Activated CD8-positive, alpha-beta memory T cell treated with anti-CD3 and anti-CD28 coated beads for 1 hour (primary cell): ENCODE measurements around the gene ADGRL3.
"Not testable (repeated sequence)": the region's sequence is repeated elsewhere in the genome, so short reads cannot be mapped to it uniquely, and the experiment has no call there.

ENCODE experiments used
- DNase-seq, 2 donors: peaks; one replicate each; pipeline ENCODE4 v3.0.0-alpha.2; 2020; ENCODE audit warnings: low read depth in 1 of 2; ENCODE audit errors: extremely low read depth in 1 of 2

The ADGRL3 gene

DNA sequence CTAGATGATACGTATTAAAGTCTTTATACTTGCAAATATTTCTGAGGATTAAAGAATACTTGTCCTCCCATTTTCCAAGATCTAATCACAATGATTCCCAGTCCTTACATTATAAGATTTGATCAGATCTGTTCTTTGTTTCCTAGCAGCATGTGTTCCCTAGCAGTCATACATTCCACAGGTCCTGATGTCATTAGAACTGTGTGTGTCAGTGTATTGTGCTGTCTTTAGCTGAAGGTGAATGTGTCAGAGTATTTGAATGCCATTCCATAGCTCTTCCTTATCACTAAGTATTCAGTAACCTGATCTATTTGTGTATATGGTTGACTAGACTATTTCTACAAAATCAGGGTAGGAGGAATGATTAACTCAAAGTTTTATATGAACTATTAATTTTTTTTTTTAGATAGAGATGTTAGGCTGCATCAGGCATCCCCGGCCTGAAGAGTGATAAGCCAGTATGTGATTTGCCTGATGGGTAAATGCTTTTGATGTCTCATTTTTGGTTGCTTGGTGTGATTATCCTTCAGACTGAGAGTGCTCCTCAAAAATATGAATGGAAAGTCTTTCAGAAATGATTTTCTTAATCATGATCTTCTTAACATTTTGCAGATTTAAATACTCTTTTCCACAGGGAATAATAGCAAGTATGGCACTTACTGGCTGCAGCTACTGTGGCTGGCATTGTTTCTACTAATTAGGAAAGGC, 4.4 kb downstream of the ADGRL3 start:
- no peak for DNase-seq

DNA sequence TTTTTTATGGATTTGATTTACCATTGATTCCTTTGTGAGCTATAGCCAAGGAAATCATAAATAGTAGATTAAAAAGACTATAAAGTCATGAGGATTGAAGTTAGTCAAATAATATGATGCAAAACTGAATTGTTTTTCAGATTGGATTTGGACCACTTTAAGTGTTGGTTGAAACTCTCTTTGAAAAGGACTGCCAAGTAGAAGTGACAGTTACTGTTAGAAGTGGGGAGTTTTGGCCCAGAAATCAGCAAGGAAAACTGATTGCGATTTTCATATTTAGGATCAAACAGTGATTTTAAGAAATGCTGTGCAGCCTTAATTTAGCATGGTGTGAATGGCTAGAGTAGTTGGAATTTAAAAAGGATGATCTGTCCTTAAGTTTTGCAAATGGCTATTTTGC, 4.9 kb downstream of the ADGRL3 start:
- no peak for DNase-seq

DNA sequence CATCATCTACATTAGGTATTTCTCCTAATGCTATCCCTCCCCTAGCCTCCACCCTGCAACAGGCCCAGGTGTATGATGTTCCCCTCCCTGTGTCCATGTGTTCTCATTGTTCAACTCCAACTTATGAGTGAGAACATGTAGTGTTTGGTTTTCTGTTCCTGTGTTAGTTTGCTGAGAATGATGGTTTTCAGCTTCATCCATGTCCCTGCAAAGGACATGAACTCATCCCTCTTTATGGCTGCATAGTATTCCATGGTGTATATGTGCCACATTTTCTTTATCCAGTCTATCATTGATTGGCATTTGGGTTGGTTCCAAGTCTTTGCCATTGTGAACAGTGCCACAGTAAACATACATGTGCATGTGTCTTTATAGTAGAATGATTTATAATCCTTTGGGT, 7.0 kb downstream of the ADGRL3 start:
- DNase-seq = not testable (repeated sequence)

DNA sequence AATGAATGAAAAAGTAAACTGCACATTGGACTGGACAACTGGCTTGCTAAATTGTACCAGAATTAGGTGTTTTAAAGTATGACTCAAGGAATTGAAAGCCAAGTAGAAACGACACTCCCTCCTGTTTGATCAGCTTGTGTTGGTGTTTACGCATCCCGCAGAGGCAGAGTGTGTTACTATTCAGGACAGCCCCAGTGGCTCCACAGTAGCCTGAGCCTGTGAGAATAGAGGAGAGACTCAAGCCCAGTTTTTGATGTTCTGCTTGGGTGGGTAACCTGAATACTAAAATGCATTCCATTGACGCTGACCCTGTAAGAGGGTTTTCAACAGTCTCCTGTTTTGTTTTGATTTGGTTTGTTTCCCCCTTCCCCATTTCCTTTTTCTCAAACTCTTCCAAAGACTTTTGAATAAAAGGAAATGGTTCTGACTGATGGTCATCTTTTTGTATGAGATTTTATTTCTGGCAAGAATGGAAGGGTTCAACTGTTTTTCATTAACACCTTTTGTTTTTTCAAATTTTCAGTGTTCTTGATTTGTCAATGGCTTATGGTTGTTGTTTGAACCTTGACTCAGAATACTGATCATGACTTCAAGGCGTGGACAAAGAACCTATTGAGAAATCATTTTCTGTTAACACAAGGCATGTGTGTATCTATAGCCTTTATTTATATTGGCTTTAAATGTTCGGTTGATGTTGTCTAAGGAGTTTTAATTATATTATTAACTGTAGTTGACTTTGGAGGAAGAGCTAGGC, 10.2 kb downstream of the ADGRL3 start:
- no peak for DNase-seq

DNA sequence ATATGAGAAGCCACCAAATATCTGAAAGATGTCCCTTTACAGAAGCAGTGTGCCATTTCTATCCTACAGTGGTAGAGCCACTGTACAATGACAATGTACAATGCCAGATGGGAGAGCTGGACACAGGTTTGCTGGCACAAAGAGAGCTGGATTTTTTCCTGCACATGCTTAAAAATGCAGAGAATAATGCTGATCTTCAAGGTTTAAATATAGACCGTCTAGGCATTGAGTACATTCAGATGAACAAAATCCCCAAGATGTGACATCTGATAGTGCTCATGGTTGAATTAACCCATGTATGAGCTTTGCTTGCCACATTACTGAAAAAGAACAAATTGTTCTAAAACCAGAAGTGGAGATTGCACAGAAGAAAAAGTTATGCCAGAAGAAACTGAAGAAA, 11.7 kb downstream of the ADGRL3 start:
- no peak for DNase-seq

DNA sequence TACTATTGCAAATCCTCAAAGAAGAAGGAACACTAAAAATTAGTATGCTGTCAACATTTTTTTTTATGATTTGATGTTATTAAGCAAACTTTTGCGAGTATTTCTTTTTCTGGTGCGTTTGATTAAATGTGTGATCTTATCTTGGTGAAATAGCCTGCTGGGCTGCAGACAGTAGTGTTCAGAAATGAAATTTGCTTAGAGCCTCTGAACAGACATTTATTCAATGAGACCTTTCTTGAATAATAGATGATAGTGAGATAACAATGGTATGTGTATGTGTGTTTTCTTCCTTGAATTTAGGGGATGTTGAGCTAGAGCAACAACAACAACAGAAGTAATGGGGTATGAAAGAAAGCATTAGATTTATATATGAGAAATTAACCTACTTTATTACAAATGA, 12.7 kb downstream of the ADGRL3 start:
- DNase-seq = no peak

DNA sequence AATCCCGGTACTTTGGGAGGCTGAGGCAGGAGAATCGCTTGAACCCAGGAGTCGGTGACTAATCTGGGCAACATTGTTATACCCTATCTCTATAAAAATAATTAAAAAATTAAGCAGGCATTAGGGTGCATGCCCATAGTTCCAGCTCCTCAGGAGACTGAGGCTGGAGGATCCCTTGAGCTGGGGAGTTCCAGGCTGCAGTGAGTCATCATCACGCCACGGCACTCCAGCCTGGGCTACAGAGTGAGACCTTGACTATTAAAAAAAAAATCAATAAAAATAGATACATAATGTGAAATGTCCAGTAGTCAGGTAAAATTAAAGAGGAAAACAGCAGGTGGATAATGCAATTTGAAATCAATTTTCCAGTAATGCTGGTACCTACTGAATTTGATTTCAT, 14.6 kb downstream of the ADGRL3 start:
- no peak for DNase-seq

DNA sequence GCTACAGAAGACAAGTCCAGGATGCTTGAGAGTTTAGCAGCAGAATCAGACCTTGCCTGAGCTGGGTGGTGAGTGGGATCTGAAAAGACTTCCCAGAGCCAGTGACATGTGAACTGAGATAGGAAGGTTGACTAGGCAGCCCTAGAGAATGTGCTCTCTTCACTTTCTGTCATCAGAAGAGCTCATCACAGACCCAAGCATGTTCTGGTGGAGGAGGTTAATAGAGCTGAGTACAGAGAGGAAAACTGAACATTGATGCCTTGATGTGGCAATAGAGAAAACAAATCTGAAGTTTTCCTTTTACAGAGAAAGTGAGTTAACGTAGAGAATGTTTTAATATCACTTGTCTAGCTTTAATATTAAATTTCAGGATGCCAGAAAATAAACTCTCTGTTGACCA, 17.1 kb downstream of the ADGRL3 start:
- DNase-seq = no peak

DNA sequence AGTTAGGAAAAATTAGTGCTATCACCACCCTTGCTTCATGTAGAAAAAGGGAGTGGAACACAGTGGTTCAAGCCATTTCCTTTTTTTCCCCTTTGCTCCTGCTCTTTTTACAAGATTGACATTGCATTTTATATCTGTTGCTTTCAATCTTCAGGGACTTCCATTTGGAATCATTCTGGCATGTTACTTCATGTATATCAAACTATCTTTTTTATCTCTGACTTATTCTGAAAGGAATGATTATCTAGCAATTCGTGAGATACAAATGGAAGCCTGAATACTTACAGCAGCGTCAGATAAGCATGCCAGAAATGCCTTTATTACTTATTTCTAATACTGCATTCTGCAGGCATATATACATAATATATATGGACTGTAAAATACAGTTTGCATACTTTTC, 20.4 kb downstream of the ADGRL3 start:
- DNase-seq = no peak

DNA sequence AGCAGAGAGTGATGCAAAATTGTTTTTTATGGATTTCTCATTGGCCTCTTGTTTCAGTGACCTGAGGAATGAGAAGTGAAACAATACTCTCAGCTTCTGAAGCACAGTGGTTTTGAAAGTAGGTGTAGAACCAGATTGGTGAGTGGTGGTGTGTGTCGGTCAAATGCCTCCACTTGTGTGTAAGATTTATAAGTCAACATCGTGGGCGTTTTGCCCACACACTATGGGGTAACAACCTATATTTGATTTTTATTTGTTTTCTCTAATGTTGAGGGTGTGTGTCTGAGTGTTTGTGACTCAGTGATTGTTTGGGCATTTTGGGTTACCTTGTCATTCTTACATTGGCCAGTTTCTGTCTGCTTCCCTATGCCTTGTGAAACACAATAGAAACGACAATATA, 23.3 kb downstream of the ADGRL3 start:
- DNase-seq = no peak

DNA sequence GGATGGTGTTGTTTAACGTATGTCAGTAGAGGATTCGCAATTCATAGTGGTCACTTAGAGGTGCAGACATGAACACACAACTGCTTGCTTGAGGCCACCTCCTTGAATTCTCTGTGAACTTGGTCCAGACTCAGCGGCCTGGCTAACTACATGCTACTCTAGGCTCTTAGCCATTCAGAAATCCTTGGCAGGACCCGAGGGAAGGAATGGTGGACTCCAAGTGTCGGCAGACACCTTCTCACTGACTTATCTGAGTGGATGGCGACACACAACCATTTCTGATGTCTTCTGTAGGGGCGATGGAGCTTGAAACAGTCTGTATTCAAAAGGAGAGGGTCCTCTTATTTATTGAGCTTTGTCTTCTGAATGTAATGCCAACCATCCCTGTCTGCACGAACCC, 24.4 kb downstream of the ADGRL3 start:
- no peak for DNase-seq

DNA sequence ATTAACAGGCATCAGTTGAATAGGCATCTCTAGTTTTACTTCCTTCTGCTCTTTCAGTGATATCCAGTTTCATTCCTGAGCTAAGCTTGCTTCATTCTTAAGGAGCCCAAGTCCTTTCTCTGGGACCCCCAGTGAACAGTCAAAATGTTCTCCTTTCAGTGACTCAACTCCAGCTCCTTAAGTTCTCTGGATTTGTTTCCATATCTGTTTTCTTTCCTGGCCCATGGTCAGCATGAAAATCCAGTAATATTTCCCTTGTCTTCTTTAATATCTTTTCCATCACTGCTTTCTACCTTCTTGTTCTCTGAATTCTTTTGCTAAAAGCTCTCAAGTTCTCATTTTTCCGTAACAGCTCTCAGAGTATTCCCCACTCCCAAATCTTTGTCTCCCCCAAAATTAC, 25.5 kb downstream of the ADGRL3 start:
- DNase-seq = no peak

DNA sequence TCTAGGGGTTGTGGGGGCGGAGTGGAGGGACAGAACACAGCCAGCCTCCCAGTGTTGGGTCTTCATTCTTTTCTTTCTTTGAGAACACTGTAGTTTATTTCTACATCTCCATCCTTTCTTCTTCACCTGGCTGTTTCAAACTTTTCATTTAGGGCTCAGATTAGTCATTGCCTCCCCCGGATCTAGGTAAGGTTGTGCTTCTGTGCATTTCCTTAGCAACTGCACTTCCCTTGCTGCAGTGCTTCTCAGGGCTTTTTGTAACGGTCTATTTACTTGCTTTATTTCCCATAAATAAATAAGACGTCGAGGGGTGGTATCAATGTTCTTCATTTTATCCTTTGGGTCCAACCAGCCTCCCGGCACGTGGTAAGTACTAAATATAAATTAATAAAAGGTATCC, 31.3 kb downstream of the ADGRL3 start:
- DNase-seq = no peak

DNA sequence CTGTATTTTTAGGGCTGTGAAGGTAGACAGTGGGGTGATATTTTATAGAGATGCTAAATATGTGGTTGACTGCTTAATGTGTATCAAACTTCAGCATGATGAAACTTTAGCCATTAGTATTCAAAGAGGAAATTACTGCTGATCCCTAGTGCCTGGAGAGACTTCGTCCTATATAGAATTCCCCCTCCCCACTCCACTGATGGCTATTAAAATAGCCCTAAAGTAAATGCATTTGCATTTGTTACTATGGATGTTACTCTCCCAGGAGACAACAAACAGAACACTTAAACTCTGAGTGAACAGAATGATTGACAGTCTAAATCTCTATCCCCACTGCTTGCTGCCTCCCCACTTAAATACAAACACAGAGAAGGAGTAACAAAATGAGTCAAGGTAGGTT, 39.1 kb downstream of the ADGRL3 start:
- DNase-seq = no peak

DNA sequence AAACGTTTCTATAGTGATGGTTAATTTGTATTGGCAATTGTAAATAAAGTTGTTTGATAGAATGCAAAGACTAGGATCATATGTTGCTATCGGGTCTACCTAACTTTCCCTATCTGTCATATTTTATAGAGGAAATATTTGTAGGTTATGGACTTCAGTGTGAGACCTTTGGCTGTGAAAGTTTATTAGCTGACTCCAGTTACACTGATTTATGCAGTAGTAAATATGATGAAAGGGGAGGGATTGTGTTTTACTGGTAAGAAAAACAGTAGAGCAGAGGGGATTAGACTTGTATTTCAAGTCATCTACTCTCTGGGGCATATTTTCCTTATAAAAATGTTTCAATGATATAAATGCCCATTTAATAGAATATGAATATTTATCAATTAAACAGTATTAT, 43.8 kb downstream of the ADGRL3 start:
- DNase-seq = no peak

DNA sequence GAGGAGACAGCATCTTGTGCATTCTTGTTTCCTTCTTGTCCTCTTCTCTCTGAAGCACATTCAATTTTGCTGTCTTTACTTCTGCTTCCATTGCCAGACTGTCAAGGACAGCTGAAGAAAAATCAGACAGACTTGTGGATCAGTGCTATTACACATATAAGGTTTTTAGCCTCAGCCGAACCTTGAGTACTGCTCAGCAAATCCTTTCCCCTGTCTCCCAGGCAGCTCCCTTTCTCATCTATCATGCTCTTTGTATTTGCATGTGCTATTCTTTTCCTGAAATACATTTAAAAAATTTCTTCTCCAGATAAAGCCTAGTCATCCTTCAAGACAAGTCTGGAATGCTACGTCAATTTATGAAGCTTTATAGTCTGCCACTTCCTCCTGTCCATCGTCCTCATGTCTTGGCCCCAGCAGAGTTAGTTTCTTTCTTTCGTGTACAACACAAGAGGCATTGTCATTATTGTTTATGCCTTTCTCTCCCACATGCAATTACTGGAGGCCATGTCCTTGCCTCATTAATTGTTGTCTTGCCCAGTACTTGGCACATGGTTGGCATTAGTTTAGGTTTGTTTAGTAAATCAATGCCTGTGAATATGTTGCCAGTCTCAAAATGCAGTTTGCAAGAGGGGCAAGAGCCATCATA, 45.1 kb downstream of the ADGRL3 start:
- DNase-seq = no peak

DNA sequence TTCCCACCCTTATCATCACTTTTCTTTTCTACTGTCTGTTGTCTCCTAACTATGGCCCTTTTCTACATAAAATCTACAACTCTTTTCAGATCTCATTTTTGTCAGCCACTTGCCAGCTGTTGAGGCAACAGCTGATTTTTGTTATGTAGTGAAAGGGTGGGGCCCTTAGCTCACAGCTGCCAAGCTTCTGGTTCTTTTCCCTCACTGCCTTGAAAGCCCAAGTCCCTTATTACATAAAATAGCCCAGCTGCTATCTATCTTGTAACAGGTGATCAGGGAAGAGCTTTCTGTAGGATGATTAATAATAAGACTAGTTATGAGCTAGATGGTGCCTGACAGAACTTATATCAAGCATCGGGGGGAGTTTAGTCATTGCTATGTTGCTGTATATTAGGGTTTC, 45.9 kb downstream of the ADGRL3 start:
- no peak for DNase-seq

DNA sequence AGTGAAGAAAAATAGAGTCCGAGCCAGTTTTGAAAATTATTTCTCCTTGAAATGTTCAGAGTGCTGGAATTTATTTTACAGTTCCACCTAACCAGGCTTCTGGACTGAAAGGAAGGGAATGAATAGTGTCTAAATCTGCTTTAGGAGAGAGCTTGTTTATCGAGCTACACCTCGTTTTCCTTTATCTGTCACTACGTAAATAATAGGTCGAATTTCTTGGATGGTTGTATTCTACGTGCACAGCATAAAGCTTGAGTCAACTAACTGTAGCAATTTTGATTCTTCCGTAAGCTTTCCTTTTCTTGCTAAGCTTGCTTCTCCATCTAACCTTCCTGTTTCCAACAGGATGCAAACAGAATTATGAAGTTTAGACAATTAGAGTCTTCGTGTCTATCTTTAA, 48.6 kb downstream of the ADGRL3 start:
- DNase-seq = no peak

DNA sequence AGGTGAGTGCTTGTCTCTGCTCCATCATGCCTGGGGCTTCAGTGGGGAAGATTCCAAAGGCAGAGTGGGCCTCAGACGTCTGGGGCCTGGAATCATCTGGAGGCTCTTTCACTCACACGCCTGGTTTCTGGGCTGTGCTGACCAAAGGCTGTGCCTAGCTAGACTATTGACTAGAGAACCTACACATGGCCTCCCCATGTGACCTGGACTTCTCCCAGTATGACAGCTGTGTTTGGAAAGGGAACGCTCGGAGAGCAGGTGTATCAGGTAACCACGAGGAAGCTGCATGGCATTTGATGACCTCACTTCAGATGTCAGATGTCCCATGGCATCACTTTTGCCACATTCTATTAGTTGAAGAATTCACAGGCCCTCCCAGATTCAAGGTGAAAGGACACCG, 51.0 kb downstream of the ADGRL3 start:
- DNase-seq = no peak

DNA sequence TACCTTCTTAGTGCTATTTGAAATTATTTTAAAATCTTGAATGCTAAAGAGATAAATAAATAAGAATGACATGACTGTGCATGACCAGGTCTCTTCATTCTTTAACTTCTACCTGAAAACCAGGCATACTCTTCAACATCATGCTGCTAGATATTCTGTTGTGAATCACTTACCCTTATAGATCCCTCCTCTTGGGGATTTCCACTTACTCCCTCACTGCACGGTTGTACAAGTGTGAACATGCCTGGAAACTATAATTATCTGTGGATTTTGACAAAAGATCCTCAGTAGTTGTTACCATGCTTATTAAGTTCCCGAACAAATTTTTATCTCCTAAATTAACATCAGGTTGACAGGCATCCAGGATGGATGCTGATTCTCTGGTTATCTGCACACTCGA, 54.3 kb downstream of the ADGRL3 start:
- DNase-seq = no peak

DNA sequence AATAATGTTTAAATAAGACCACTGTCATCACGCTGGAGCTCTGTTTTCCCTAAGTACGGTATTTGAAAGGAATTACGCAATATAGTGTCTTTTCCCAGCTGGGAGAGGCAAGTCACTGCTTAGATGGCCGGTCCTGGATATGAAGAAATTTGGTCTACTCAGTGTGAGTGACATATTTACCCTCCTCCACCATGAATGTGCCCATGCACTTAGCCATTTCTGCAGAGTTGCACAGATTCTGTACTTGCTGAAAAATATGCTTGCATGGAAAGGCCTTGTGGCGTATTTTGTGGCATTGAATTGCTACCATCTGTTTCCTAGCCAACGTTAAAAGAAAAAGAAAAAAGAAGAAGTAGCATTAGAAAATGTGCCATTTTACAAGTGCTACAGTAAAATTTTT, 73.1 kb downstream of the ADGRL3 start:
- DNase-seq = no peak

DNA sequence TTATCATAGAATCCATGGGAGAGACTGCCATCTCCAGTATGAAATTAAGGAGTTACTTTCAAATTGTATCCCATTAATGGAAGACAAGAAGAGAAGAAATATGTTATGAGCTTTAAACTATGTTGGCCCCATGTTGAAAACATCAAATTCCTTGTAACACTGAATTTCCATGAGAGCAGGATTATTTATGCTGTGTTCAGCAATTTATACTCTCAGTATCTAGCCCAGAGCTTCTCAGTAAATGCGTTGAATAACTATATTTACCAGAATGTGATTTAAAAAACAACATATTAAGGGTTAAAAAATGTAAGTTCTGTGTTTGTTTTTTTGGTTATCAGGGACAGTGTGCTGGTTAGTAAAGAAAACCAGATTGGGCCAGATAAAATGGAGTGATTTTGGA, 74.2 kb downstream of the ADGRL3 start:
- DNase-seq = no peak
